Natural killer cell (primary cell): ENCODE data around the gene CHRNA7. TPM values are rescaled to one million over a fixed set of nuclear protein-coding genes. Genes with fewer than 3 reads are reported as not detected.

ENCODE experiments used
- ATAC-seq, 3 donors: fragments of 150-1000 bp in 2 of 3; fragments of 200-7000 bp in 1 of 3; cut with Tn5 transposase; 1 replicate in 1 of 3; 2 replicates in 2 of 3; pipeline ENCODE4 v1.10.0; 2021; ENCODE audit warnings: mild to moderate bottlenecking in 2 of 3, moderate library complexity in 2 of 3
- DNase-seq, 2 donors: peaks; one replicate each; pipeline versions ENCODE4 v3.0.0 to v3.0.0-alpha.2; 2013 to 2021; ENCODE audit warnings: mixed read lengths in 1 of 2
- H3K27ac ChIP-seq: one replicate; pipeline ENCODE4 v1.5.1; 2013; ENCODE audit warnings: mild to moderate bottlenecking, low read length
- H3K27me3 ChIP-seq: one replicate; pipeline ENCODE4 v1.6.1; 2013; ENCODE audit warnings: low read length; ENCODE audit not compliant: control insufficient read depth, insufficient read depth
- H3K36me3 ChIP-seq: one replicate; pipeline ENCODE4 v1.6.1; 2013; ENCODE audit warnings: low read length; ENCODE audit not compliant: control insufficient read depth, insufficient read depth
- H3K4me1 ChIP-seq: one replicate; pipeline ENCODE4 v1.6.1; 2013; ENCODE audit warnings: low read length; ENCODE audit not compliant: control insufficient read depth, insufficient read depth
- H3K4me3 ChIP-seq: one replicate; pipeline ENCODE4 v1.5.1; 2013; ENCODE audit warnings: low read length
- H3K9me3 ChIP-seq: one replicate; pipeline ENCODE4 v1.6.1; 2013; ENCODE audit warnings: low read length; ENCODE audit not compliant: control insufficient read depth, insufficient read depth
- H3K27ac Mint-ChIP-seq, 2 donors: one replicate each; pipeline ENCODE4 v1.8.0; 2022; ENCODE audit warnings: mild to moderate bottlenecking in 2 of 2, mixed read lengths in 2 of 2, moderate library complexity in 1 of 2
- H3K27me3 Mint-ChIP-seq, 2 donors: one replicate each; pipeline ENCODE4 v1.8.0; 2022; ENCODE audit warnings: low read depth in 2 of 2, mixed read lengths in 2 of 2
- H3K36me3 Mint-ChIP-seq: one replicate; pipeline ENCODE4 v1.8.0; 2022; ENCODE audit warnings: mixed read lengths
- H3K4me1 Mint-ChIP-seq, 2 donors: one replicate each; pipeline ENCODE4 v1.8.0; 2022; ENCODE audit warnings: mixed read lengths in 2 of 2
- H3K4me3 Mint-ChIP-seq: one replicate; pipeline ENCODE4 v1.8.0; 2022; ENCODE audit warnings: mild to moderate bottlenecking, moderate library complexity, mixed read lengths
- H3K9me3 Mint-ChIP-seq, 2 donors: one replicate each; pipeline ENCODE4 v1.8.0; 2022; ENCODE audit warnings: mixed read lengths in 2 of 2
- CTCF ChIP-seq: fragments of 200-600 bp; IDR thresholded peaks from one replicate; pipeline ENCODE4 v1.8.0; 2022; ENCODE audit warnings: antibody characterized with exemption
- WGBS: methylation state at CpG from one replicate; pipeline ENCODE4 v1.1.7; 2013; ENCODE audit warnings: missing lambda C conversion rate; ENCODE audit not compliant: insufficient coverage; 5-methylcytosine and 5-hydroxymethylcytosine counted together
- intact Hi-C: fragments of 100-400 bp; cut with micrococcal nuclease; formaldehyde crosslinking; loops from one replicate; pipeline ENCODE4 v1.14.2; 2022
- total RNA-seq, 4 donors: library from RNA; stranded (reverse); fragments of 120-200 nt in 1 of 4; gene quantifications; one replicate each; pipeline versions ENCODE4 v1.2.3 to v1.2.4, GENCODE V29; 2013 to 2022

CHRNA7 gene
- total RNA-seq, result 1 to 10 TPM; 3.1 to 5.4 (median 3.7) TPM
- 0.86 TPM for total RNA-seq (2013)

GRCh38 chr15:32029862-32030781, at the start of gene CHRNA7:
Gene CHRNA7 (plus strand): TSS chr15:32030515. CDS start chr15:32030595, 80 bp downstream.
- H3K9me3 ChIP-seq, result no peaks in the 10 kb centered on the region
- no peaks in the 10 kb centered on the region for H3K36me3 ChIP-seq
- ATAC-seq, result peak; percentile 38 to 66 (median 52)
- Mint-ChIP-seq H3K4me3 (peak within 1 kb of the TSS; percentile 75), H3K4me1 (peaks cover 0 to 4% of the 10 kb centered on the region in 2 donors), H3K36me3 (no peaks in the 10 kb centered on the region), H3K27ac (no peak within 1 kb of the TSS), H3K9me3 (no peaks in the 10 kb centered on the region), H3K27me3 (peaks cover 57 to 84% of the 10 kb centered on the region in 2 donors)
- peaks cover 4% of the 10 kb centered on the region for H3K4me1 ChIP-seq
- under 1% methylated on average over 84 of the region's 92 CpGs for WGBS
- H3K4me3 ChIP-seq, result no peak within 1 kb of the TSS
- H3K27ac ChIP-seq, result no peak within 1 kb of the TSS
- peaks cover 30% of the 10 kb centered on the region for H3K27me3 ChIP-seq
- TF ChIP-seq CTCF, result no peak
- intact Hi-C loops, result no loop called here
- DNase-seq, result peak in 1 of 2 donors; percentile 8

- Mint-ChIP-seq H3K9me3 (no peaks in the 10 kb centered on the region), H3K4me1 (peaks cover 5 to 7% of the 10 kb centered on the region in 2 donors), H3K27me3 (peaks cover 4 to 15% of the 10 kb centered on the region in 2 donors), H3K36me3 (no peaks in the 10 kb centered on the region), H3K27ac (no peak overlapping the region), H3K4me3 (no peak overlapping the region)
- H3K4me1 ChIP-seq, result no peaks in the 10 kb centered on the region
- no peaks in the 10 kb centered on the region for H3K27me3 ChIP-seq
- no peaks in the 10 kb centered on the region for H3K36me3 ChIP-seq
- WGBS, result 17% methylated on average over 4 of the region's 4 CpGs
- DNase-seq, result no peak
- H3K27ac ChIP-seq, result no peak overlapping the region
- H3K4me3 ChIP-seq, result no peak overlapping the region
- H3K9me3 ChIP-seq, result no peaks in the 10 kb centered on the region
- no peak for ATAC-seq
- intact Hi-C loops, result no loop called here
- TF ChIP-seq CTCF, result no peak
These were observed 44.7 kb upstream of the CHRNA7 start for GRCh38 chr15:31985607-31986006.

- no peak for TF ChIP-seq CTCF
- no peak overlapping the region for H3K4me3 Mint-ChIP-seq
- peaks cover 6 to 15% of the 10 kb centered on the region in 2 donors for H3K27me3 Mint-ChIP-seq
- intact Hi-C loops, result no loop called here
- ATAC-seq (no peak), DNase-seq (no peak)
- H3K27ac Mint-ChIP-seq, result no peak overlapping the region
- no peaks in the 10 kb centered on the region for H3K9me3 ChIP-seq
- no peaks in the 10 kb centered on the region for H3K4me1 Mint-ChIP-seq
- H3K4me1 ChIP-seq, result no peaks in the 10 kb centered on the region
- H3K27ac ChIP-seq, result no peak overlapping the region
- WGBS, result 100% methylated on average over 1 of the region's 4 CpGs
- H3K4me3 ChIP-seq, result no peak overlapping the region
- H3K36me3 Mint-ChIP-seq, result no peaks in the 10 kb centered on the region
- no peaks in the 10 kb centered on the region for H3K9me3 Mint-ChIP-seq
- H3K27me3 ChIP-seq, result peaks cover 3% of the 10 kb centered on the region
- no peaks in the 10 kb centered on the region for H3K36me3 ChIP-seq
These were observed 37.3 kb upstream of the CHRNA7 start for GRCh38 chr15:31993062-31993461.
